HG03521 (cell line): ENCODE data around the gene WDR38.
"Not testable (repeated sequence)": the region's sequence is repeated elsewhere in the genome, so short reads cannot be mapped to it uniquely, and the experiment has no call there.

ENCODE experiments used
- ATAC-seq: cut with Tn5 transposase; IDR thresholded peaks from one replicate; pipeline ENCODE4 v1.9.1; 2021; ENCODE audit warnings: mild to moderate bottlenecking, moderate library complexity; ENCODE audit not compliant: unreplicated experiment

WDR38 gene

DNA sequence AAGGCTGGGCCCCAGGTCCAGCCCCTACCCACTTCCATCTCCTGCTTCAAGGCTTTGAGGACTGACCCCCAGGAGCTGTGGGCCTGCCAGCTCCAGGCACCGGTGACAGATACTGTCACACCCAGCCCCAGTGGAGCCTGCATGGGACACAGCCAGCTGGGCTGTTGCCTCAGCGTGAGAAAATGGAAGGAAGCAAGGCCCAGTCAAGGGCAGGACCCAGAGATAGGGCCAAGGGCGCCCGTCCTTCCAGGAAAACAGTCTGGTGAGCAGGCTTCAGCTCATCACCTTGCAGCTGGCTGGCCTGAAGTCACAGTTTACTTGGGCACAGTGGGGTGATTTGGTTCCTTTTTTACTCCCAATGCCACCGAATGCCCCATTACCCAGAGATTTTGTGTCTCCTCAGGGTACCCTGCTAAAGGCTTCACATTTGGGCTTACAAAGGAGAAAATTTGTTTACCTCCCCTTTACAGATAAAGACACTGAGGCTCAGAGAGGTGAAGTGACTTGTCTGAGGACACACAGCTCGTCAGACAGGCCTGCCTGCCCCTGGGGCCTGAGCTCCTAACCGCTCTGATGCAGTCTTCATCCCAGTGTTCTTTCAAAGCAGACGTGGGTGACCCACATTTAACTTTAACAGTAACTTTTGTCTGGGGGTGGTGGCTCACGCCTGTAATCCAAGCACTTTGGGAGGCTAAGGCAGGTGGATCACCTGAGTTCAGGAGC, 21.5 kb upstream of the WDR38 start:
- no peak for ATAC-seq

DNA sequence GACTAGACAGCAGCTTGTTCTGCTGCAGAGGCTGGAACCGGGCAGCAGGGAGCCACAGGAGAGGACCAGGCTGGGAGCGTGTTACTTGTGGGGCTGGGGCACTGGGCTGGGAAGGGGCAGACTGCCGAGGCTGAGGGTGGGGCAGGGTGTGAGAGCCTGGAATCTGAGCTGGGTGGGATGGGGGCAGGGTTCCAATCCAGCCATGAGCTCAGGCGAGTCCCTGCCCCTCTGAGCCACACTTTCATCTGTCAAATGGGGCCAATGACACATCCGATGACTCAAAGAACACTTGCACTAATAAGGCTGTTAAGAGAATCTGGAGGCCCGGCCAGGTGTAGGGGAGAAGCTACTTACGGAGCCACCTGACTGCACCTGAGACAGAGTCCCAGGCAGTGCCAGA, 18.7 kb upstream of the WDR38 start:
- ATAC-seq: no peak

DNA sequence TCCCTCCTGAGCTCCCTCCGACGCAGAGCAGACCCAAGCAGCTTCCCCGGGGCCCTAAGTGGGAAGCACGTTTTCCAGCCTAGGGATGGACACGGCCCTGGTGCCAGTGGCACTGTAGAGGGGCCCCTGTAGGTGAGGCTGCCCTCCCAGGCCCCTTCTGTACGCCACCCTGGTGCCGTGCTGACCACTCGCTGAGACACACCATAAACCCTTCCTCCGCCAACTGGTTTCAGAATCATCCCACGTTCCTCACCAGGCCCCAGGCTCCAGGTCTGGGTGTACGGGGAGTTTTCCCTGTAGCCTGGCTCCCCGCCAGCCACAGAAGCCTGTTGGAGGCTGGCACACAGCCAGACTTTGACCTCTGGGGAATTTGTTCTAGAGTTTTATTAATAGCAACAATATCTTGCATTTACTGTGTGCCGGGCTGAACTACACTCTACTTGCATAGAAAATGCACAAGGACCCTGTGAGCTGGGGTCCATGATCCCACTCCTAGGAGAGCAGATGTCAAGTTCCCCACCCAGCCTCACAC, 18.2 kb upstream of the WDR38 start:
- no peak for ATAC-seq

DNA sequence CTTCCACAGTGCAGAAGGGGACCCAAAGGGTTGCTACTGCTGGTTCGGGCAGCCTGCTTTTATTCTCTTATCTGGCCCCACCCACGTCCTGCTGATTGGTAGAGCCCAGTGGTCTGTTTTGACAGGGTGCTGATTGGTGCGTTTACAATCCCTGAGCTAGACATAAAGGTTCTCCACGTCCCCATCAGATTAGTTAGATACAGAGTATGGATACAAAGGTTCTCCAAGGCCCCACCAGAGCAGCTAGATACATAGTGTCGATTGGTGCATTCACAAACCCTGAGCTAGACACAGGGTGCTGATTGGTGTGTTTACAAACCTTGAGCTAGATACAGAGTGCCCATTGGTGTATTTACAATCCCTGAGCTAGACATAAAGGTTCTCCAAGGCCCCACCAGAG, 15.1 kb upstream of the WDR38 start:
- not testable (repeated sequence) for ATAC-seq

DNA sequence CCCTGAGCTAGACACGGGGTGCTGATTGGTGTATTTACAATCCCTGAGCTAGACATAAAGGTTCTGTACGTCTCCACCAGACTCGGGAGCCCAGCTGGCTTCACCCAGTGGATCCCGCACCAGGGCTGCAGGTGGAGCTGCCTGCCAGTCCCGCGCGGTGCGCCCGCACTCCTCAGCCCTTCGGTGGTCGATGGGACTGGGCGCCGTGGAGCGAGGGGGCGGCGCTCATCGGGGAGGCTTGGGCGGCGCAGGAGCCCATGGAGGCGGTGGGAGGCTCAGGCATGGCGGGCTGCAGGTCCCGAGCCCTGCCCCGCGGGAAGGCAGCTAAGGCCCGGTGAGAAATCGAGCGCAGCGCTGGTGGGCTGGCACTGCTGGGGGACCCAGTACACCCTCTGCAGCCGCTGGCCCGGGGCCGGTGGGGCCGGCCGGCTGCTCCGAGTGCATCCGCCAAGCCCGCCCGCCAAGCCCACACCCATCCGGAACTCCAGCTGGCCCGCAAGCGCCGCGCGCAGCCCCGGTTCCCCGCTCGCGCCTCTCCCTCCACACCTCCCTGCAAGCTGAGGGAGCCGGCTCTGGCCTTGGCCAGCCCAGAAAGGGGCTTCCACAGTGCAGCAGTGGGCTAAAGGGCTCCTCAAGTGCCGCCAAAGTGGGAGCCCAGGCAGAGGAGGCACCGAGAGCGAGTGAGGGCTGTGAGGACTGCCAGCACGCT, 14.5 kb upstream of the WDR38 start:
- ATAC-seq: not testable (repeated sequence)

DNA sequence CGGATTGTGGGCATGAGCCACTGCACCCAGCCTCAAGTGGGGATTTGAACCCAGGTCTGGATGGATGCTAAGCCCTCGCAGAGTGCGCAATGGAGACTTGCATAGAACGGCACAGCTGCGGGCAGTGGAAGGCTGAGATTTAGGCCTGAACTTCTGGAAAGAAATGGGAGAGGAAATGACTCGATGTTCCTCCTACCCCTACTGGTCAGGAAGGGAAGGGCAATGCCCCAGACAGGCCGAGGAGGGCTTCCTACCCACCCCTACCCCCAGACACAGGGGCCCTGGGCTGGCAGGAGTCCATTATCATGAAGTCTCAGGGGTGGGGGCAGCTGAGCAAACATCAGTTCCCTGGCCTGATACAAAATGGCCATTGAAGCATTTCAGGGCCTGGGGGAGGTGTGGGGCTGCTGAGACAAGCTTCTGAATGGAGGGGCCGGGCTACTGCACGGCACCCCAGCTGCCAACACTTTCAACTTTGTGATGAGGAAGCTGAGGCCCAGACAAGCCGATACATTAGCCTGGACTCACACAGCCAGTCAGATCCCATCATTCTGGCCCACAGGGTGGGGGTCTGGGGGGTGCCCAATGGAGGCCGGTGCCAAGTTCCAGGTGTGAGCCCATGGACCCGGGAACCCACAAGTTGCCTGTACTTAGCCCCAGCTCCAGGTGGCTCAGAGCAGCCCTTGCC, 13.5 kb upstream of the WDR38 start:
- ATAC-seq: no peak

DNA sequence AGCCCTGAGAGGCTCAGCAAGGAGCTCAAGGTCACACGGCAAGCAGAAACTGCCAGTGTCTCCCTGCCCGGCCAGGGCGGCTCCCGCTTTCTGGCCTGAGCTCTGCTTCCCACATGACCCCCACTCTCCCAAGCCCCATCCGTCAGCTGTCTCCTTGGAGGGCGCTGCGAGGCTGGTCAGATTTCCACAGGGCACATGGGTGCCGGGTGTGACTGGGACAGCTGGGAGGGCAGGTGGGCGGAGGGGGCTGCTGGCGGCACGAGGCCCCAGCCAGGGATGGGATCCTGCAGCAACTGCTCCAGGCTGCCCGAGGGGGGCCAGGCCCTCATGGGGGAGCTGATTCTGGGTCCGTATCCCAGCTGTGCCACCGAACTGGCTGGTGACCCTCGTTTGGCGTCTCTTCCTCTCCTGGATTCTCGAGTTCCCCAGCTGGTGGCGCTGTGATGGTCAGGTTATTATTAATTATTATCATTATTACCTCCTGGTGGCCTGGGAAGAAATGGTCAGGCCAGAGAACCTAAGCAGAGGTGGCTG, 12.9 kb upstream of the WDR38 start:
- no peak for ATAC-seq

DNA sequence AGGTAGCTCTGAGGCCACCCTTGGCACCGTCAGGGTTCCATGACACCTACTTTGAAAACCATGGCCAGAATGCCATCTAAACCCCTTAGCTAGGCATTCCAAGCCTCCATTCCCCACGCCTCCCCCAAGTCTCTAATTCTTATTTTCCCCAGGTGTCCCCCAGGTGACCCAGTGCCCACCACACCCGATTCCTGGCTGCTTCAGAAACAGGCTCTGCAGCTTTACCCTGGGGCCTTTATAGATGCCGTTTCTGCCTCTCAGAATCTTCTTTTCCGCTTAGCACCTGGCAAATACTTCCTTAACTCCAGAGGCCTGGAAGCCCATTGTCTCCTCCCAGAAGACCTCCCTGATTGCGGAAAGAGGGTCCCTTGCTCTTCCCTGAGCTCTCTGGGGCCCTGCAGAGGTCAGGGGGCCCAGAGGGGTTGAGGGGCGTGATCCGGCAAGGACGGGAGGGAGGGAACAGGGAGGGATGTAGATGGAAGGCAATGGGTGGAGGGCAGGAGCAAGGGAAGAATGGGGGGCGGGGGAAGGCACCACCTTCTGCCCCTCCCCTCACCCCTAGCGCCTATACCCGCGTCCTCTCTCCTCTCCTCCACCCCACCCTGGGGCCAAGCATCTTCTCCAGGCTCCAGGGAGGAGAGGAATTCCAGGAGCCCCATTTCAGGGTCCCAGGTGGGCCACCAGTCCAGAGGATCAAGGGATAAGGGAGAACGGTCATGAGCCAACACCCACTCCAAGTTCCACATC, 12.0 kb upstream of the WDR38 start:
- no peak for ATAC-seq

DNA sequence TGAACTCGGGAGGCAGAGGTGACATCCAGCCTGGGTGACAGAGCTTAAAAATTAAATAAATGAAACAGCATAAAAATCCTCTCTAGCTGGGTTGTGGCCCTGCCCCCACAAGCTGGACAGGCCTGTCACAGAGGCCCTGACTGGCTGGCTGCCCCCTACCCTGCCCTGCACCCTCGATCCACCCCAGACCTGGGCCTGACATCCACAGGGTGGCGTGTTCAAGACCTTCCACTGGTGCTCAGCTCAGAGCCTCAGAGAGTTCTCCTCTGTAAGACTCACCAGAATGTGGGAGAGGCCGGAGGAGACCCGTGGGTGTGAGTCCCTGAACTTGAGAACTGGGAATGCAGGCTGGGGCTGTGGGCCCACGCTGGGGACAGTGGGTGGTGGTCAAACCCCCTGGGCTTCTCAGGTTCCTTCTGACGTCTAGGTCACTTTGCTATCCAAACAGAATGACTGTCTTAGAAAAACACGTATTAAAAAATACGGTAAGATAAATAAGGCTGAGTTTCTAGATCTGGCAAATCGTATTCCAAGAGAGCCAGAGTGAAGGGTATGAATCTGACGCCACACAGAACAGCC, 9.7 kb upstream of the WDR38 start:
- ATAC-seq: no peak

DNA sequence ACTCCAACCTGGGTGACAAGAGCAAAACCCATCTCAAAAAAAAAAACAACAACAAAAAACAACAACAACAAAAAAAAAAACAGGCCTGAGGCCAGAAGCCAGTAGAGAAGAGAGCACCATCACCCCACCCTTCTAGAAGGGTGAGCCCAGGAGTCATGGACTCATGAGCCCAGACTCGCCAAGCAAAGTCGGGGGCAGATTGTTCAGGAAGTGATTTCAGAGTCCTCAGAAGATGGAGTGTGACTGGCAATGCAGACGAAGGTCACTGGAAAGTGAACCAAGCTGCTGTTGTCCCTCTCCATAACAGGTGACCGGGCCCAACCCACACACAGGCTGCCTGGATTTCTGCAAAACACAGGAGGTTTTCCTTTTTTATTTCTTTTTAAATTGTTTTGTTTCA, 9.0 kb upstream of the WDR38 start:
- ATAC-seq: no peak

DNA sequence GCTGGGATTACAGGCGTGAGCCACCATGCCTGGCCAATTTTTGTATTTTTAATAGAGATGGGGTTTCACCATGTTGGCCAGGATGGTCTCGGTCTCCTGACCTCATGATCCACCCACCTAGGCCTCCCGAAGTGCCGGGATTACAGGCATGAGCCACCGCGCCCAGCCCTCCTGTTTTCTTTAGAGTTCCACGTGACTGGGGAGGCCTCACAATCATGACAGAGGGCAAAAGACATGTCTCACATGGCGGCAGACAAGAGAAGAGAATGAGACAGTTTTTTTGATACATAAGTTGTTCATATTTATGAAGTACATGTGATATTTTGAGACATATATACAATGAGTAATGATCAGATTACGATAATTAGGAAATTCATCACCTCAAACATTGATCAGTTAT, 6.8 kb upstream of the WDR38 start:
- ATAC-seq: not testable (repeated sequence)

DNA sequence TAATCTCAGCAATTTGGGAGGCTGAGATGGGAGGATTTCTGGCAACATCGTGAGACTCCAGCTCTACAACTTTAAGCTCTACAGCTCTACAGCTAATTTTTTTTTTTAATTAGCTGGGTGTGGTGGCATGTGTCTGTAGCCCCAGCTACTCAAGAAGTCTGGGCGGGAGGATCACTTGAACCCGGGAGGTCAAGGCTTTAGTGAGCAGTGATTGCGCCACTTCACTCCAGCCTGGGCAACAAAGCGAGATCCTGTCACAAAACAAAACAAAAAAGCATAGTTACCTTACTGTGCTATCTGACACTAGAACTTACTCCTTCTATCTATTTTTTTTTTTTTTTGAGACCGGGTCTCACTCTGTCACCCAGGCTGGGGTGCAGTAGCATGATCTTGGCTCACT, 6.3 kb upstream of the WDR38 start:
- ATAC-seq: no peak

DNA sequence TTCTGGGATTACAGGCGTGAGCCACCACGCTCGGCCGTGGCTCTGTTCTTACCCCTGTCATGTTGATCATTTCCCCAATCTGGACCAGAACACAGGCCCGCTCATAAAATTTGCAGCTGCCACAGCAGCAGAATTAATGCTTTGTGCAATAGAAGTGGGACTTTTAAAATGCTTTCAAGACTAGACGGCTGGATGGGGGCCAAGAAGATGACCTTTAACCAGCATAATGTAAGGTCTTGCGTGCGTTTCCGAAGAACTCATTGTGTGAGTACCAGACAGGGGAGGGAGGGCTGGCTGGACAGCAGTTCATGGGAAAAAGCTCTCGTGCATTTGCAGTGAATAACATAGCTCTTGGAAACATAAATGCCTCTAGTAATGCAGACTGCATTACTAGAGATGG, 3.5 kb upstream of the WDR38 start:
- no peak for ATAC-seq

DNA sequence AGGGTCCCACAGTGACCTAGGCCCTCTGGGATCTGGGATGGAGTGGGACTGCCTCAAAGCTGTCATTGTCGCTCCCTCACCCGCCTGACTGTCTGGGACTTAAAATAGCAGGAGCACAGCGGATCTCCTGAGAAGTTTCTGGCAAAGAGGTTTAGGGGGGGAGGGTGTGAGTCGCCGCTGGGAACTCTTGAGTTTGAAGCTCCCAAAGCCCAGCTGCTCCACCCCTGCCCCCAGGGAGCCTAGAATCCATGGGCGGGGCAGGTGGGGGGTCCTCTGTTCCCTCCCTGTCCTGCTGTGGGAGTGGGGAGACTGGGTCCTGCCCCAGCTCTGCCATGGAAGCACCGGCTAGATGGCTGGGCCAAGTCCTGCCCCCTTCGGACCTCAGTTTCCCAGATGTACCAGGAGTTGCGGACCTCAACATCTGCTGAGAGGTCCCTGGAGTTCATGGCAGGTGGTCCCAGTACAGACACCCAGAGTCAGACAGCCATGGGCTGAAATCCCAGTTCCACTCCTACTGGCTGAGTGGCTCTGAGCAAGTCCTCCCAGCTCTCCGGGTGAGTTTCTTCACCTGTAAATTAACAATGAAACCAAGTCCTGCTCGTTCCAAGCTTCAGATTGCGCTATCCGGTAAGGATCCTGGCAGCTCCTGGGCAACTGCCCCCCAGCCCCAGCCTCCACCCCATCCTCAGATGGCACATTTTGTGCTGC, 985 bp upstream of the WDR38 start:
- ATAC-seq: no peak

DNA sequence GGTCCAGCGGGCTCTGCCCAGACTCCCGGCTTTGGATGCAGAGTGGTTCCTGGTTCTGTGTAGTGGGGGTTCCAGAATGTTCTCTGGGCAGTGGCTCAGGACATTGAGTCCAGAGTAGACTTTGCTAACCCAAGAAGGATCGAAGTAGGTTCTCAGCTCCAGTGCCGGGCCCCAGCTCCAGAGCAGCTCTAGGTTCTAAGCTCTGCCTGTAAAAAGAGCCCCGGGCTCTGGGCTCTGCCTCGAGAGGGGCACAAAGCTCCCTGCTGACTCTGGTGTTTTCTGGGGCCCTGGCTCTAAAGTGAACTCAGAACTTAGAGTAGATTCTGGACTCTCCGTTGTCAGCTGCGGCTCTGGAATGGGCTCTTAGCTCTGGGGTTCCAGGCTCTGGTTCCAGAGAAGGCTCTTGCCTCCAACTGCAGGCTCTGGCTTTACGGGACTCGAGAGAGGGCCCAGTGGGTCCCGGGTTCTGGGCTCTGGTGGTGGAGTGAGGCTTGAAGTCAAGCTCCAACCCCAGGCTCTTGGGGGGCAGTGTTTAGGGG, 414 bp downstream of the WDR38 start:
- ATAC-seq: no peak

DNA sequence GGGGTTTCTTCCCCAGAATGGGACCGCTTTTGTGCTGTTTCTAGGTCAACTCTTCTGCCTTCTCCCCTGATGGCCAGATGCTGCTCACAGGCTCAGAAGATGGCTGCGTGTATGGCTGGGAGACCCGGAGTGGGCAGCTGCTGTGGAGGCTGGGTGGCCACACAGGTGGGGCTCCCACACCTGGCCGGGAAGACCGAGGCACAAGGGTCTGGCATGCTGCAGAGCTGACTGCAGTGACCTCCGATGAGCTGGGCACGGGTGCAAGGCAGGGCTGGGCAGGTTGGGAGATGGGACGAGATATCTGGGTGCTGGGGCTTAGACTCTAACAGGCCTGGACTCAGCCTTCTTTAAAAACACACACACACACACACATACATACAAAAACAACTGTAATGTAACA, 901 bp downstream of the WDR38 start:
- ATAC-seq: no peak

DNA sequence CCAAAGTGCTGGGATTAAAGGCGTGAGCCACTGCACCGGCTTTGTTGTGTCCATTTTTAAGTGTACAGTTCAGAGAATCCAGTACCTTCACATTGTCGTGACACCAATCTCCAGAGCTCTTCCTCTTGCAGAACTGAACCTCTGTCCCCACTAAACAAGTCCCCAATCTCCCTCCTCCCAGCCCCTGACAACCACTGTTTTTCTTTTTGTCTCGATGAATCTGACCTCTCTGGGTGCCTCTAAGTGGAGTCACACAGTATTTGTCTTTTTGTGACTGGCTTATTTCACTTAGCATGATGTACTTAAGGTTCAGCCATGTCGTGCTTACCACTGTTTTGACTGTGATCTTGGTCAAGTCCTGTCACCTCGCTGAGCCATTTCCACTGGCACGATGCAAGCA, 1.6 kb downstream of the WDR38 start:
- ATAC-seq: no peak

DNA sequence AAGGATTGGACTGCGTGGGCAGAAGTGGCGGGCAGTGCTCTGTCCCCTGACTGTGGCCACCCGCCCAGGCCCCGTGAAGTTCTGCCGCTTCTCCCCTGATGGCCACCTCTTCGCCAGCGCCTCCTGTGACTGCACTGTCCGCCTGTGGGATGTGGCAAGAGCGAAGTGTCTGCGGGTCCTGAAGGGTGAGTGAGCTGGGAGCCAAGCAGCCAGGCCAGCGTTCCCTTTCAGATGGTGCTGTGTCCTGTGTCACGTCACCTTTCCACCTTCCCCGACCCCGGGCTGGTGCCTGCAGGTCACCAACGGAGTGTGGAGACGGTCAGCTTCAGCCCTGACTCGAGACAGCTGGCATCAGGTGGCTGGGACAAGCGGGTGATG, 2.3 kb downstream of the WDR38 start:
- ATAC-seq: no peak

DNA sequence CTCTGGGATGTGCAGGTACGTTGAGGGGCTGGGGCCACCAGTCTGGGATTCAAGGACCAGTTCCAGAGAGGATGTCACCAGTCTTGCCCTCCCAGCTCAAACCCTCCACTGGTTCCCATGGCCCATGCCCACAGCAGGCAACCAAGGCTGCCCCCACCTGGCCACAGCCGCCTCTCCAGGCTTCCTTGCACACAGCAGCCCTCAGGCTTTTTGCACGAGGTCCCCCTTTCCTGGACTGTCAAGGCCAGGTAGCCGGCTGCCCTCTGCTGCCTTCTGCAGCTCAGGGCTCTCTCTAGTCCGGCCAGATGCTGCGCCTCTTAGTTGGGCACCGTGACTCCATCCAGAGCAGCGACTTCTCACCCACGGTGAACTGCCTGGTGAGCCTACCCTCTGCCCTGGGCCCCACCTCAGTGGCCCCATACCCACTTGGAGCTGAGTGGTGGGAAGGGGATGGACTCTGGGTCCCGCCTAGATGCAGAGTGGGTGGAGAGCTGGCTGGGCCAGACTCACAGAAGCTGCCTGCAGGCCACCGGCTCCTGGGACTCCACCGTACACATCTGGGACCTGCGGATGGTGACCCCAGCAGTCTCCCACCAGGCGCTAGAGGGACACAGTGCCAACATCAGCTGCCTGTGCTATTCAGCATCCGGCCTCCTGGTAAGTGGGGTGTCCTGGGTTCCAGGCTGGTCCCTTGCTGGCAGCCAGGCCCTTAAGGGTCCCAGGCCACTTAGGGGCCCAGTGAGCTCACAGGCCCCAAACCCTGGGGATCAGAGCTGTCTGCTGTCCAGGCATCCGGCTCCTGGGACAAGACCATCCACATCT, 2.9 kb downstream of the WDR38 start:
- no peak for ATAC-seq
